Colonic mucosa (tissue), 4 donors: Measurements from ENCODE around the gene CPVL. TPM values are rescaled to one million over a fixed set of nuclear protein-coding genes. Genes with fewer than 3 reads are reported as not detected.

Experiments used
- DNase-seq: peaks from one replicate; pipeline ENCODE4 v3.0.0-alpha.2; 2020
- H3K27ac ChIP-seq: fragments of 200-600 bp; one replicate; pipeline ENCODE4 v1.8.0; 2021
- H3K27me3 ChIP-seq: fragments of 200-600 bp; one replicate; pipeline ENCODE4 v1.8.0; 2021
- H3K36me3 ChIP-seq: fragments of 200-600 bp; one replicate; pipeline ENCODE4 v1.8.0; 2021
- H3K4me1 ChIP-seq: fragments of 200-600 bp; one replicate; pipeline ENCODE4 v1.8.0; 2021; ENCODE audit warnings: mild to moderate bottlenecking
- H3K4me3 ChIP-seq: fragments of 200-600 bp; one replicate; pipeline ENCODE4 v1.8.0; 2021
- H3K9ac ChIP-seq, 2 donors: one replicate each; pipeline ENCODE4 v1.7.0; 2013; ENCODE audit warnings: control low read depth in 2 of 2, low read depth in 2 of 2, low read length in 2 of 2
- H3K9me3 ChIP-seq: fragments of 200-600 bp; one replicate; pipeline ENCODE4 v1.8.0; 2021
- CTCF ChIP-seq: fragments of 200-600 bp; IDR thresholded peaks from one replicate; pipeline ENCODE4 v1.8.0; 2022; ENCODE audit warnings: antibody characterized with exemption, mild to moderate bottlenecking
- intact Hi-C: fragments of 100-400 bp; cut with DNase I; formaldehyde crosslinking; loops from one replicate; pipeline ENCODE4 v1.14.1; 2022
- total RNA-seq, 2 donors: library from RNA; stranded (reverse); fragmentation: NEBNext Ultra II Directional in 1 of 2; extraction: Animal tissue kit (Norgen Biotek cat#: 25700) in 1 of 2; gene quantifications; one replicate each; pipeline ENCODE4 v1.2.1, GENCODE V29; 2021
- donor health status: healthy.
- donor health status: DM: no; HTN: no; CAD: no.
- donor health status: DM: no; HTN: no; CAD: no.

The CPVL gene
- total RNA-seq, 2 donors from 2014 or later = 4.9 to 17.0 TPM

- no peaks in the 10 kb centered on the region for H3K36me3 ChIP-seq
- no peaks in the 10 kb centered on the region for H3K4me1 ChIP-seq
- intact Hi-C loops = no loop called here
- no peak overlapping the region for H3K27ac ChIP-seq
- H3K4me3 ChIP-seq = no peak overlapping the region
- H3K9me3 ChIP-seq = no peaks in the 10 kb centered on the region
- no peak for DNase-seq
- no peak overlapping the region for H3K9ac ChIP-seq
- H3K27me3 ChIP-seq = no peaks in the 10 kb centered on the region
- no peak for TF ChIP-seq CTCF
These were observed 165.7 kb downstream of the CPVL start for GRCh38 chr7:28980451-28981160.

- Histone ChIP-seq H3K27ac (no peak overlapping the region), H3K4me1 (no peaks in the 10 kb centered on the region), H3K4me3 (no peak overlapping the region), H3K27me3 (no peaks in the 10 kb centered on the region), H3K9me3 (no peaks in the 10 kb centered on the region), H3K36me3 (no peaks in the 10 kb centered on the region), H3K9ac (no peak overlapping the region)
- no peak for DNase-seq
- no peak for TF ChIP-seq CTCF
- intact Hi-C loops = no loop called here
These were observed 166.6 kb downstream of the CPVL start for GRCh38 chr7:28979776-28980175.

GRCh38 chr7:28977881-28978280 lies 168.5 kb downstream of the CPVL start:
- H3K9me3 ChIP-seq = no peaks in the 10 kb centered on the region
- no peak overlapping the region for H3K27ac ChIP-seq
- intact Hi-C loops = no loop called here
- no peak for DNase-seq
- H3K4me1 ChIP-seq = no peaks in the 10 kb centered on the region
- no peaks in the 10 kb centered on the region for H3K36me3 ChIP-seq
- no peak overlapping the region for H3K9ac ChIP-seq
- H3K27me3 ChIP-seq = no peaks in the 10 kb centered on the region
- H3K4me3 ChIP-seq = no peak overlapping the region
- no peak for TF ChIP-seq CTCF

- Histone ChIP-seq H3K27me3 (no peaks in the 10 kb centered on the region), H3K4me3 (no peak overlapping the region), H3K27ac (no peak overlapping the region), H3K4me1 (no peaks in the 10 kb centered on the region), H3K9ac (no peak overlapping the region), H3K36me3 (no peaks in the 10 kb centered on the region), H3K9me3 (no peaks in the 10 kb centered on the region)
- no peak for TF ChIP-seq CTCF
- intact Hi-C loops = no loop called here
- DNase-seq = no peak
These were observed 170.3 kb downstream of the CPVL start for GRCh38 chr7:28976022-28976421.

GRCh38 chr7:28973591-28973990 lies 172.7 kb downstream of the CPVL start:
- no peak for TF ChIP-seq CTCF
- intact Hi-C loops = no loop called here
- no peak overlapping the region for H3K27ac ChIP-seq
- no peak for DNase-seq
- H3K36me3 ChIP-seq = no peaks in the 10 kb centered on the region
- H3K9ac ChIP-seq = no peak overlapping the region
- no peaks in the 10 kb centered on the region for H3K4me1 ChIP-seq
- H3K27me3 ChIP-seq = no peaks in the 10 kb centered on the region
- no peaks in the 10 kb centered on the region for H3K9me3 ChIP-seq
- no peak overlapping the region for H3K4me3 ChIP-seq
